BLaER1 (cell line): ENCODE results near the gene LINC01488.
A peak's percentile ranks its signal among the peaks of the same experiment; 100 is the strongest.

Experiments
- H3K27ac ChIP-seq: shearing (Covaris generic); formaldehyde crosslinking; 2 replicates; pipeline ENCODE4 v1.8.1; 2022
- H3K27me3 ChIP-seq: shearing (Covaris generic); formaldehyde crosslinking; 2 replicates; pipeline ENCODE4 v1.8.1; 2022
- H3K36me3 ChIP-seq: shearing (Covaris generic); formaldehyde crosslinking; 2 replicates; pipeline ENCODE4 v1.8.1; 2022
- H3K4me1 ChIP-seq: shearing (Covaris generic); formaldehyde crosslinking; 2 replicates; pipeline ENCODE4 v1.8.1; 2022
- H3K4me2 ChIP-seq: shearing (Covaris generic); formaldehyde crosslinking; 2 replicates; pipeline ENCODE4 v1.8.1; 2022
- H3K4me3 ChIP-seq: shearing (Covaris generic); formaldehyde crosslinking; 2 replicates; pipeline ENCODE4 v1.8.1; 2022
- H3K9ac ChIP-seq: shearing (Covaris generic); formaldehyde crosslinking; 2 replicates; pipeline ENCODE4 v1.8.1; 2022
- H3K9me3 ChIP-seq: shearing (Covaris generic); formaldehyde crosslinking; 2 replicates; pipeline ENCODE4 v1.8.1; 2022
- H4K20me1 ChIP-seq: shearing (Covaris generic); formaldehyde crosslinking; 2 replicates; pipeline ENCODE4 v1.8.1; 2022
- Cebpa-rat ChIP-seq: shearing (Covaris generic); IDR thresholded peaks from 2 replicates; pipeline ENCODE4 v1.8.1; 2022

Gene LINC01488

DNA sequence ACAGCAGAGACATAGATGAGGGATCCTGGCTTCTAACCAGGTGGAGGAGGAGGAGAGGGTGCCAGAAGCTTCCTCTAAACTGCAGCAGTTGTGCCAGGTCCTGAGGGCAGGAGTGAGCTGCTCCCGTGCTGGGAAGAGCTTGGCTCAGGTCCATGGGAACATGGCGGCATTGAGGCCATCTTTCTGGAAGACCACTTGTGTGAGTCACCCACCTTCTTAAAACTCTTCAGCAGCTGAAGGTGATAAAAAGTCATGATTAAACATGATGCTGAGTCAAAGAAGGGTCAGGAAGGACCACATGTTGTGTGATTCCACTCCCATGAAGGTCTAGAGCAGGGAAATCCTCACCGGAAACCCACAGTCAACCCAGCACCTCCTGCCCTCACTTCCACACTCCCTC, 35.1 kb downstream of the LINC01488 start:
- peaks cover 17% of the 10 kb centered on the region; the same call in 1 of the 2 replicates for H3K4me1 ChIP-seq
- H3K27ac ChIP-seq, result no peak overlapping the region
- no peaks in the 10 kb centered on the region for H4K20me1 ChIP-seq

DNA sequence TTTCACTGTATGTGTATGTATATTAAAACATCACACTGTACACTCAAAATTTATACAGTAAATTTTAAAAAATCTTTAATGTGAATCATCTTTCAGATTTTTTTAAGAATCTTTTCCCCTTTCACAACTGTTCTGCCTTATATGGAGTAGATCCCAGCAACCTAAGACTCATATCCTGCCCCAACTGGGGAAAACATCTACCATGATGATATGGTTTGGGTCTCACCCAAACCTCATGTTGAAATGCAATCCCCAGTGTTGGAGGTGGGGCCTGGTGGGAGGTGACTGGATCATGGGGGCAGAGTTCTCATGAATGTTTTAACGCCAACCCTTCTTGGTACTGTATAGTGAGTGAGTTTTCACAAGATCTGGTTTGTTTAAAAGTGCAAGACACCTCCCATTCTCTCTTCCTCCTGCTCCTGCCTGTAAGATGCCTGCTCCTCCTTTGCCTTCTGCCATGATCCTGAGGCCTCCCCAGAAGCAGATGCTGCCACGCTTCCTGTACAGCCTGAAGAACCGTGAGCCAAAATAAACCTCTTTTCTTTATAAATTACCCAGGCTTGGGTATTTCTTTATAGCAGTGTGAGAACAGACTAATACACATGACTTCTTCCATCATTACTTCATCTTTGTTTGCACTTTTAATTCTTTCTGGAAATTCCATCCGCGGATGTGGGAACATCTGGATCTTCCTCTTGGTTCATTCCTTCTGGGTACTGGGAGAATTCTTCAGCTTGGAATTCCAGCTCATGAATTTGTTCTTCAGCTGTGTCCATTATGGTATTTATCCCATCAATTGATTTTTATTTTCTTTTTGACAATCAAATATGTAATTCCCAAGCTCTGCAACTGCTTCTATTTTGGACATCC, 36.9 kb downstream of the LINC01488 start:
- Histone ChIP-seq H3K4me2 (no peak overlapping the region), H3K4me1 (peaks cover 19% of the 10 kb centered on the region; the same call in 1 of the 2 replicates), H3K9me3 (peaks cover 23% of the 10 kb centered on the region), H3K27me3 (no peaks in the 10 kb centered on the region), H4K20me1 (no peaks in the 10 kb centered on the region), H3K9ac (no peak overlapping the region), H3K36me3 (no peaks in the 10 kb centered on the region), H3K27ac (no peak overlapping the region), H3K4me3 (no peak overlapping the region)
- no peak for TF ChIP-seq Cebpa-rat

More for the DNA sequence above, 35.1 kb downstream of the LINC01488 start:
- Histone ChIP-seq H3K9ac (no peak overlapping the region), H3K36me3 (no peaks in the 10 kb centered on the region), H3K27me3 (no peaks in the 10 kb centered on the region), H3K4me3 (no peak overlapping the region), H3K4me2 (no peak overlapping the region), H3K9me3 (peaks cover 23% of the 10 kb centered on the region)
- TF ChIP-seq Cebpa-rat, result no peak

- TF ChIP-seq Cebpa-rat, result no peak
- Histone ChIP-seq H3K27ac (no peak overlapping the region), H3K4me2 (no peak overlapping the region)
Measured at GRCh38 chr11:69520186-69520916, 38.9 kb downstream of the LINC01488 start.

GRCh38 chr11:69521457-69521856, 40.0 kb downstream of the LINC01488 start:
- peaks cover 20% of the 10 kb centered on the region for H3K4me1 ChIP-seq

More at GRCh38 chr11:69520186-69520916, 38.9 kb downstream of the LINC01488 start:
- H3K4me1 ChIP-seq, result peaks cover 27% of the 10 kb centered on the region
- no peak overlapping the region for H3K4me3 ChIP-seq
- peaks cover 23% of the 10 kb centered on the region for H3K9me3 ChIP-seq
- H4K20me1 ChIP-seq, result no peaks in the 10 kb centered on the region
- H3K9ac ChIP-seq, result no peak overlapping the region
- H3K27me3 ChIP-seq, result no peaks in the 10 kb centered on the region
- no peaks in the 10 kb centered on the region for H3K36me3 ChIP-seq

GRCh38 chr11:69523453-69523852, 42.0 kb downstream of the LINC01488 start:
- Histone ChIP-seq H3K27me3 (no peaks in the 10 kb centered on the region), H3K4me1 (peaks cover 24% of the 10 kb centered on the region), H4K20me1 (no peaks in the 10 kb centered on the region), H3K4me2 (no peak overlapping the region), H3K9ac (no peak overlapping the region), H3K36me3 (no peaks in the 10 kb centered on the region), H3K27ac (no peak overlapping the region), H3K4me3 (no peak overlapping the region), H3K9me3 (0 out of 2 replicates have a peak, but pooled peaks cover 3% of the 10 kb centered on the region)
- no peak for TF ChIP-seq Cebpa-rat

More at GRCh38 chr11:69521457-69521856, 40.0 kb downstream of the LINC01488 start:
- Histone ChIP-seq H3K9ac (no peak overlapping the region), H3K4me3 (no peak overlapping the region), H3K9me3 (peaks cover 15% of the 10 kb centered on the region), H3K4me2 (peak overlapping the region; percentile 4; the same call in 1 of the 2 replicates), H3K36me3 (no peaks in the 10 kb centered on the region), H3K27me3 (no peaks in the 10 kb centered on the region), H3K27ac (no peak overlapping the region), H4K20me1 (no peaks in the 10 kb centered on the region)
- TF ChIP-seq Cebpa-rat, result no peak

GRCh38 chr11:69524291-69524882, 42.9 kb downstream of the LINC01488 start:
- H3K4me3 ChIP-seq, result no peak overlapping the region
- no peak overlapping the region for H3K27ac ChIP-seq
- H3K9me3 ChIP-seq, result no peaks in the 10 kb centered on the region
- no peak overlapping the region for H3K9ac ChIP-seq
- no peaks in the 10 kb centered on the region for H4K20me1 ChIP-seq
- no peaks in the 10 kb centered on the region for H3K27me3 ChIP-seq
- no peak for TF ChIP-seq Cebpa-rat
- peaks cover 30% of the 10 kb centered on the region for H3K4me1 ChIP-seq
- H3K36me3 ChIP-seq, result no peaks in the 10 kb centered on the region
- H3K4me2 ChIP-seq, result peak overlapping the region; percentile 31

GRCh38 chr11:69524991-69525411, 43.5 kb downstream of the LINC01488 start:
- H3K4me1 ChIP-seq, result peaks cover 36% of the 10 kb centered on the region
- H4K20me1 ChIP-seq, result no peaks in the 10 kb centered on the region
- TF ChIP-seq Cebpa-rat, result no peak
- no peaks in the 10 kb centered on the region for H3K27me3 ChIP-seq
- no peak overlapping the region for H3K4me3 ChIP-seq
- H3K36me3 ChIP-seq, result no peaks in the 10 kb centered on the region
- H3K9ac ChIP-seq, result no peak overlapping the region
- no peaks in the 10 kb centered on the region for H3K9me3 ChIP-seq
- no peak overlapping the region for H3K27ac ChIP-seq
- 0 out of 2 replicates have a peak overlapping the region, but pooled peaks have one; percentile 31 for H3K4me2 ChIP-seq

DNA sequence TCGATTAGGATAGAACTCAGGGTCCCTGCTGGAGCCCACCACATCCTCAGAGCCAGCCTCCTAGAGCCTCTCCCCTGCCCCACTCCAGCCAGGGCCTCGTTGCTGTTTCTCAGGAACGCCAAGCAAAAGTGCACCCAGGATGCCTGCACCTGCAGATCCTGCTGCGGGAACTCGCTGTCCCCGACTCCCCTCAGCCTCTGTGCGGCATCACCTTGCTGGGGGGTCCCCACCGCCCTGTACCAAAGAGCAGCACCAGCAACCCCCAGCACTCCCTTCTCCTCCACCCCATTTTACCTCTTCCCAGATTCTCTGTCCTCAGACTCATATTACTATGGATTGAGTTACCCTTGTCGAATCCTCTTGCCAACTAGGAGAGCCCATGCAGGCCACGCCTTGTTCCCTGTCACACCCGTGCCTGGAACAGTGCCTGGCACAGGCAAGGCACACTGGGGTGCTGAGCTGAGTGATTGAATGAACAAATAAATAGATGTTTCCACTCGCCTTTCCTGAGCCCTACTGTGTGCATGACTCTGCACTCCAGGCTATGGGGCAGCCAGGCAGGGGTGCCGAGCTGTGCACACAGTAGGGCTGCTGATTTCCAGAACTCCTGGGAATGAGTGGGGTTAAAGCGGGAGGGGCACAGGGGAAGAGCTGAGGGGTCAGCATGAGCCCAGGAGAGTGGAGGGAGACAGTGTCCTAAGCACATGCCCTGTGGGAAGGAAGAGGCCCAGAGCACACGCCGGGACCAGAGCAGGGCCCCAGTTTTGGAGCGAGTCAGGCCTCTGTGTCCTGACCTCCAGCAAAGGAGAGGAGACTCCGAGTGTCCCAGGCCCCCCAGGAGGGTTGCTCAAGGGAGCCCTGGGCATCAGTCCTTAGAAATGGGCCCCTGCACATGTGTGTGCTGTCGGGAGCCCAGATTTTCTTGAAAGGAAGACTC, 44.3 kb downstream of the LINC01488 start:
- H3K27ac ChIP-seq, result no peak overlapping the region
- no peak overlapping the region for H3K4me3 ChIP-seq
- H3K9ac ChIP-seq, result no peak overlapping the region
- no peaks in the 10 kb centered on the region for H3K36me3 ChIP-seq
- H3K27me3 ChIP-seq, result no peaks in the 10 kb centered on the region
- no peak overlapping the region for H3K4me2 ChIP-seq
- TF ChIP-seq Cebpa-rat, result no peak
- no peaks in the 10 kb centered on the region for H3K9me3 ChIP-seq
- H3K4me1 ChIP-seq, result peaks cover 44% of the 10 kb centered on the region
- no peaks in the 10 kb centered on the region for H4K20me1 ChIP-seq

- H3K27me3 ChIP-seq, result no peaks in the 10 kb centered on the region
Measured at GRCh38 chr11:69526453-69526810, 45.0 kb downstream of the LINC01488 start.

More at GRCh38 chr11:69526453-69526810, 45.0 kb downstream of the LINC01488 start:
- TF ChIP-seq Cebpa-rat, result no peak
- Histone ChIP-seq H3K4me2 (no peak overlapping the region), H3K4me1 (peaks cover 44% of the 10 kb centered on the region), H3K4me3 (no peak overlapping the region), H3K9ac (no peak overlapping the region), H3K36me3 (no peaks in the 10 kb centered on the region), H4K20me1 (no peaks in the 10 kb centered on the region), H3K27ac (no peak overlapping the region), H3K9me3 (no peaks in the 10 kb centered on the region)
